OCI-LY7 (cell line): ENCODE data around the gene NDEL1. TPM values are rescaled to one million over a fixed set of nuclear protein-coding genes. Genes with fewer than 3 reads are reported as not detected.

Experiments
- BruUV-seq: library from RNA; stranded (reverse); fragments of 400-500 nt; replicated peaks from 2 replicates; lab custom pipeline; 2021; lab: Mats Ljungman, UMichigan
- CTCF ChIA-PET: fragments of 300-600 bp; sonication (Branson Sonifier 250); formaldehyde crosslinking; loops from one replicate; lab custom pipeline; 2022; ENCODE audit warnings: antibody characterized with exemption; ENCODE audit not compliant: unreplicated experiment; lab: Charles Lee
- POLR2A ChIA-PET: fragments of 300-600 bp; sonication (Branson Sonifier 250); formaldehyde crosslinking; loops from one replicate; lab custom pipeline; 2022; ENCODE audit warnings: antibody characterized with exemption; lab: Charles Lee
- DNase-seq: peaks from one replicate; pipeline ENCODE4 v3.0.0-alpha.2; 2015; ENCODE audit warnings: low spot score
- H2AFZ ChIP-seq: fragments of 200-600 bp; sonication (generic), shearing (Covaris generic); 2 replicates; pipeline ENCODE4 v1.6.1; 2014; ENCODE audit warnings: mild to moderate bottlenecking, antibody characterized with exemption, low read length, moderate library complexity
- H3K27ac ChIP-seq: fragments of 200-600 bp; sonication (generic); 2 replicates; pipeline ENCODE4 v1.5.1; 2014; ENCODE audit warnings: mixed run types, low read depth, mild to moderate bottlenecking, moderate library complexity, low read length, inconsistent platforms; ENCODE audit not compliant: poor library complexity, severe bottlenecking
- H3K36me3 ChIP-seq: fragments of 200-600 bp; sonication (generic); 2 replicates; pipeline ENCODE4 v1.6.1; 2014; ENCODE audit warnings: mild to moderate bottlenecking, antibody characterized with exemption, low read length, moderate library complexity, mixed read lengths; ENCODE audit not compliant: insufficient read depth
- H3K4me1 ChIP-seq: fragments of 200-600 bp; sonication (generic); 2 replicates; pipeline ENCODE4 v1.5.1; 2014; ENCODE audit warnings: mild to moderate bottlenecking, low read length; ENCODE audit not compliant: insufficient read depth, poor library complexity, severe bottlenecking
- H3K4me2 ChIP-seq: fragments of 200-600 bp; sonication (generic); 2 replicates; pipeline ENCODE4 v1.6.1; 2014; ENCODE audit warnings: mild to moderate bottlenecking, low read length
- H3K4me3 ChIP-seq: fragments of 200-600 bp; sonication (generic); 2 replicates; pipeline ENCODE4 v1.5.1; 2014; ENCODE audit warnings: mild to moderate bottlenecking, low read depth, low read length; ENCODE audit not compliant: poor library complexity, severe bottlenecking
- H3K79me2 ChIP-seq: fragments of 200-600 bp; sonication (generic); 2 replicates; pipeline ENCODE4 v1.6.1; 2016; ENCODE audit warnings: low read depth, mild to moderate bottlenecking, low read length, moderate library complexity, mixed read lengths; ENCODE audit not compliant: insufficient read depth
- H3K9me2 ChIP-seq: fragments of 200-600 bp; sonication (generic); 2 replicates; pipeline ENCODE4 v1.6.1; 2016; ENCODE audit warnings: mild to moderate bottlenecking, low read length, mixed read lengths; ENCODE audit not compliant: insufficient read depth
- H3K9me3 ChIP-seq: fragments of 200-600 bp; sonication (generic); 2 replicates; pipeline ENCODE4 v1.6.1; 2014; ENCODE audit warnings: mild to moderate bottlenecking, mixed run types, low read length, mixed read lengths
- H4K20me1 ChIP-seq: fragments of 200-600 bp; sonication (generic); 2 replicates; pipeline ENCODE4 v1.6.1; 2014; ENCODE audit warnings: mild to moderate bottlenecking, antibody characterized with exemption, low read length, moderate library complexity, mixed read lengths; ENCODE audit not compliant: insufficient read depth
- EZH2phosphoT487 ChIP-seq: fragments of 200-600 bp; sonication (generic); IDR thresholded peaks from 2 replicates; pipeline ENCODE4 v1.6.1; 2018; ENCODE audit warnings: low read depth, borderline replicate concordance, mild to moderate bottlenecking, mixed run types, antibody characterized with exemption, low read length, moderate library complexity, mixed read lengths
- intact Hi-C: fragments of 100-400 bp; cut with micrococcal nuclease; formaldehyde crosslinking; loops from one replicate; pipeline ENCODE4 v1.10.0; 2022; ENCODE audit not compliant: unreplicated experiment
- total RNA-seq, 2 experiments: library from RNA; depleted of rRNA in 1 of 2; stranded (reverse); fragments of >200 nt in 1 of 2; shearing (Covaris generic) in 1 of 2; gene quantifications; 2 replicates each; pipeline ENCODE4 v1.2.3, GENCODE V29; 2014 to 2022
- TF ChIP-seq, protein P1 (sequence below): fragments of 200-600 bp; sonication (generic); conservative IDR thresholded peaks from 2 replicates; pipeline ENCODE4 v1.5.1; 2014; ENCODE audit warnings: mild to moderate bottlenecking, antibody characterized with exemption, low read length, moderate library complexity, mixed read lengths

Gene NDEL1
- total RNA-seq, 2 experiments from 2014 or later: 37.9 to 65.7 TPM

DNA sequence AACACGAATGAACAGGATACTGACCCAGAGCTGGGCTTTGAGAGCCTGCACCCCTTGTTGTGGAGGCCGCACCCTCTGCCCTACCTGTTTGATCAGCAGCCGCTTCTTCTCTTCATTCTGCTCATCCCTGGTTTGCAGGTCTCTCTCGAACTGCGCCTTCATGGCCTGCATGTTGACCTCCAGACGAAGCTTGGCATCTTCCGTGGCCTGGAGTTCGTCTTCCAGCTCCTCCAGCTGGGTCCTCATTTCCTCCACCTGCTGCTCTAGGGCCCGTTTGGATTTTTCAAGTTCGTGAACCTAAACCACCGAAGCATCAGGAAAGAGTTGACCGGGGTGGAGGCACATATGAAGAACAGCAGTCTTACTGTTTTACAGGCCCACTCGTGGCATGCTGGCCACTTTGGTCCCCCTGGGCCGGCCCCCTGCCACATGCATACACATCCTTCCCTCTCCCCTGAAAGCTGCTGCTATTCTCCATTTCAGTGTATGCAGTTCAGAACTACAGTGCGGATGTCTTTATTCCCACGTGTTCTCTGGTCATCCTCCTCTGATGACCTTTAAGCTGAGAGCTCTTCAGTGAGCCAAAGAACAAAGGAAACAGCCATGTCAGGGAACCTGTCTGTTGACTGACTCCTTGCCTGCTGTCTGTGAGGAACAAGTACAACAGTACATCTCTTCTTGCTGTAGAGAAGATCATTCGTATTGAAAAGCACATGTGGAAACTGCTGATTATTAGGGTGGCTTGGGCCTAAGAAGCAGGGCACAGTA lies 54.8 kb downstream of the NDEL1 start:
- BruUV-seq: no TSS peak
- Histone ChIP-seq H3K27ac (no peak overlapping the region), H3K9me3 (peaks cover 2% of the 10 kb centered on the region; the same call in 1 of the 2 replicates), H3K79me2 (no peaks in the 10 kb centered on the region), H3K4me1 (no peaks in the 10 kb centered on the region), H3K4me3 (no peak overlapping the region), H3K9me2 (no peaks in the 10 kb centered on the region), H3K4me2 (no peak overlapping the region), H2AFZ (no peak overlapping the region), H3K36me3 (peaks cover 54% of the 10 kb centered on the region), H4K20me1 (no peaks in the 10 kb centered on the region)
- CTCF ChIA-PET: no interaction called here
- POLR2A ChIA-PET: no interaction called here
- no peak for TF ChIP-seq EZH2phosphoT487
- no peak for DNase-seq
- intact Hi-C loops: no loop called here

DNA sequence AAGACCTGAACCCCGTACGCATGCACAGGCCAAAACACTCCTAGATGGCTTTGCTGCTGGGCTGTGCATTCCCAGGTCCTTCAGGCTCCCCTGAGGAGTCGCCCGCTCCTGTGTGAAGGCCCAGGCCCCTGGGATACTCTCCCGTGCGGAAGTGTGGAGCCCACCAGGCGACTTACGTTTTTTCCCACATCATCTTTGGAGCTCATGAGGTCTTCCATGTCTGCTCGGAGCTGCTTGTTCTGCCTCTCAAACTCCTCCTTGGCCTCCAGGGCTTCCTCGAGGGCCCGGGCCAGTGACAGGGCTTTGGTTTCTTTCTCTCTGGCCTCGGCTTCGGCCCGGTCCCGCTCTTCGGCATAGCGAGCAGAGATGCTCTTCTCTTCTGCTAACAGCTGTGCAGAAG lies 56.4 kb downstream of the NDEL1 start:
- BruUV-seq: no TSS peak
- CTCF ChIA-PET: no interaction called here
- Histone ChIP-seq H4K20me1 (no peaks in the 10 kb centered on the region), H3K4me2 (no peak overlapping the region), H3K4me1 (no peaks in the 10 kb centered on the region), H3K9me2 (no peaks in the 10 kb centered on the region), H2AFZ (no peak overlapping the region), H3K4me3 (no peak overlapping the region), H3K36me3 (peaks cover 52% of the 10 kb centered on the region; the same call in 1 of the 2 replicates), H3K27ac (no peak overlapping the region), H3K79me2 (no peaks in the 10 kb centered on the region), H3K9me3 (no peaks in the 10 kb centered on the region)
- TF ChIP-seq, protein P1, sequence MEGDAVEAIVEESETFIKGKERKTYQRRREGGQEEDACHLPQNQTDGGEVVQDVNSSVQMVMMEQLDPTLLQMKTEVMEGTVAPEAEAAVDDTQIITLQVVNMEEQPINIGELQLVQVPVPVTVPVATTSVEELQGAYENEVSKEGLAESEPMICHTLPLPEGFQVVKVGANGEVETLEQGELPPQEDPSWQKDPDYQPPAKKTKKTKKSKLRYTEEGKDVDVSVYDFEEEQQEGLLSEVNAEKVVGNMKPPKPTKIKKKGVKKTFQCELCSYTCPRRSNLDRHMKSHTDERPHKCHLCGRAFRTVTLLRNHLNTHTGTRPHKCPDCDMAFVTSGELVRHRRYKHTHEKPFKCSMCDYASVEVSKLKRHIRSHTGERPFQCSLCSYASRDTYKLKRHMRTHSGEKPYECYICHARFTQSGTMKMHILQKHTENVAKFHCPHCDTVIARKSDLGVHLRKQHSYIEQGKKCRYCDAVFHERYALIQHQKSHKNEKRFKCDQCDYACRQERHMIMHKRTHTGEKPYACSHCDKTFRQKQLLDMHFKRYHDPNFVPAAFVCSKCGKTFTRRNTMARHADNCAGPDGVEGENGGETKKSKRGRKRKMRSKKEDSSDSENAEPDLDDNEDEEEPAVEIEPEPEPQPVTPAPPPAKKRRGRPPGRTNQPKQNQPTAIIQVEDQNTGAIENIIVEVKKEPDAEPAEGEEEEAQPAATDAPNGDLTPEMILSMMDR: no peak
- TF ChIP-seq EZH2phosphoT487: no peak
- POLR2A ChIA-PET: no interaction called here
- DNase-seq: no peak
- intact Hi-C loops: no loop called here

DNA sequence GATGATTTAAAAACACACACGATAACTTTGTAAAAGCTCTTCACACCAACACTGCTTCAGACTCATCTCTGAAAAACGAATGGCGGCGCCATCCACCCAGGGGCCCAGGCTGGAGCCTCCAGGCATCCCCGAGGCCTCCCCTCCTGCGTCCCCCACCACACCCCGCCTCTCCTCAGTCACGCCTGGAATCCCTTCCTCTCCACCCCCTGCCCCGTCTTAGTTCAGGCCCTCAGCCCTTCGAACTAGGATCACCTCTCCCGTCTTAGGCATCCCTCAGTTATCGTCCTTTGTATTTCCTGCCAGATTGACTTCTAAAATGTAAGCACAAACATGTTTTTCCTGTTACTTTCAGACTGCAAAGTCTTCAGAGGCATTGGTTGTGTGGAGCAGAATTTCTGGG lies 58.3 kb downstream of the NDEL1 start:
- TF ChIP-seq EZH2phosphoT487: no peak
- TF ChIP-seq, protein P1: no peak
- Histone ChIP-seq H3K4me3 (no peak overlapping the region), H3K4me2 (no peak overlapping the region), H3K9me2 (no peaks in the 10 kb centered on the region), H3K27ac (no peak overlapping the region), H3K4me1 (no peaks in the 10 kb centered on the region), H4K20me1 (no peaks in the 10 kb centered on the region), H3K36me3 (peaks cover 55% of the 10 kb centered on the region), H3K79me2 (no peaks in the 10 kb centered on the region), H2AFZ (no peak overlapping the region), H3K9me3 (no peaks in the 10 kb centered on the region)
- no TSS peak for BruUV-seq
- CTCF ChIA-PET: no interaction called here
- DNase-seq: no peak
- intact Hi-C loops: no loop called here
- POLR2A ChIA-PET: no interaction called here
